ENCODE data around the gene ANKFY1.

- TF ChIP-seq CTCF (IDR thresholded peaks at IDR 0.05; ENCODE audit: poor library complexity) (no peak), EZH2 (IDR thresholded peaks at IDR 0.05; ENCODE audit: borderline replicate concordance) (no peak), EZH2phosphoT487 (IDR thresholded peaks at IDR 0.05; ENCODE audit: low read depth, severe bottlenecking, unreplicated experiment) (no peak)
These were observed 62.6 kb downstream of the ANKFY1 start for GRCh38 chr17:4201226-4201625.

Measured in hepatocyte (in vitro differentiated cells).